Activated naive CD4-positive, alpha-beta T cell treated with anti-CD3 and anti-CD28 coated beads, Interleukin-2, amount 50 U/mL, for 24 hours (primary cell): ENCODE data around the gene PCNX3.
A peak's percentile ranks its signal among the peaks of the same experiment; 100 is the strongest.

Source experiments
- H3K27ac Mint-ChIP-seq: one replicate; pipeline ENCODE4 v1.8.0; 2021; ENCODE audit warnings: mild to moderate bottlenecking, mixed read lengths
- H3K27me3 Mint-ChIP-seq: one replicate; pipeline ENCODE4 v1.8.0; 2021; ENCODE audit warnings: mixed read lengths
- H3K36me3 Mint-ChIP-seq: one replicate; pipeline ENCODE4 v1.8.0; 2021; ENCODE audit warnings: mixed read lengths
- H3K4me1 Mint-ChIP-seq: one replicate; pipeline ENCODE4 v1.8.0; 2021; ENCODE audit warnings: mixed read lengths
- H3K4me3 Mint-ChIP-seq: one replicate; pipeline ENCODE4 v1.8.0; 2021; ENCODE audit warnings: mild to moderate bottlenecking, mixed read lengths
- H3K9me3 Mint-ChIP-seq: one replicate; pipeline ENCODE4 v1.8.0; 2021; ENCODE audit warnings: mixed read lengths

Gene PCNX3

DNA sequence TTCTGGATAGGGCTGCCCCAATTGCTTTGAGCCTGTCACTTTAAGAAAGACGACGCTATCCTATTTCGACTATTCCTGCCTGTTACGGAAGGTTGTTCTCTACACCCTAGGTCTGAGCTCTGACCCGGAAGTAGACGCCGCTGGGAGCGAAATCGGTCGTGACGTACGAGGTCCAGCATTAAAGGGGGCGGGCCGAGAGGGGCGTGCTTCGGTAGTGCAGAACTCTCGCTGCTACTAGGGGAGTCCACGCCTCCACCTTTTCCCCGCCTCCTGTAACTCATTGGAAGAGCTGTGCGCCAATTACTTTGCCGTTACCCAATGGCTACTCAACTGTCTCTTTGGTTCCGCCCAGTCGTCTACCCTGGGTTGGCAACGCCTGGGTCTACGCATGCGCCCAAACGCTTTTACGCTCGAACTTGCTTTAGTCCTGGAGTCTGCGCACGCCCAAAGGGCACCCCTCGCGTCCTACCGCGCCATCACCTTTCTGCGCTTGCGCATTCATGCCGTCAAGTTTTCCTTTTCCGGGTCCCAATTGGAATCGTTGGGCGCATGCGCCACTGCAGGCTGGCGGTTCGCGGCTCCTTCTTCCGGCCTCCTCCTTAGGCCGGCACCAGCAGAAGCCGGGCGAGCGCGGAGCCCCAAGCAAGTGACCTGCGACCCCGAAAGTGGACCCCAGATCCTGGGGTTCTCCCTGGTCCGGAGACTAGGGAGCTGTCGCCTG lies at the start of gene PCNX3:
Gene PCNX3, plus strand, starts transcription at position 548 of the 721 bp plus-strand sequence. CDS start 536 bp downstream, outside the sequence.
- Mint-ChIP-seq H3K4me3 (peak within 1 kb of the TSS; percentile 95), H3K4me1 (peaks cover 42% of the 10 kb centered on the region), H3K36me3 (peaks cover 6% of the 10 kb centered on the region), H3K27ac (peak within 1 kb of the TSS; percentile 88), H3K27me3 (no peaks in the 10 kb centered on the region), H3K9me3 (no peaks in the 10 kb centered on the region)

DNA sequence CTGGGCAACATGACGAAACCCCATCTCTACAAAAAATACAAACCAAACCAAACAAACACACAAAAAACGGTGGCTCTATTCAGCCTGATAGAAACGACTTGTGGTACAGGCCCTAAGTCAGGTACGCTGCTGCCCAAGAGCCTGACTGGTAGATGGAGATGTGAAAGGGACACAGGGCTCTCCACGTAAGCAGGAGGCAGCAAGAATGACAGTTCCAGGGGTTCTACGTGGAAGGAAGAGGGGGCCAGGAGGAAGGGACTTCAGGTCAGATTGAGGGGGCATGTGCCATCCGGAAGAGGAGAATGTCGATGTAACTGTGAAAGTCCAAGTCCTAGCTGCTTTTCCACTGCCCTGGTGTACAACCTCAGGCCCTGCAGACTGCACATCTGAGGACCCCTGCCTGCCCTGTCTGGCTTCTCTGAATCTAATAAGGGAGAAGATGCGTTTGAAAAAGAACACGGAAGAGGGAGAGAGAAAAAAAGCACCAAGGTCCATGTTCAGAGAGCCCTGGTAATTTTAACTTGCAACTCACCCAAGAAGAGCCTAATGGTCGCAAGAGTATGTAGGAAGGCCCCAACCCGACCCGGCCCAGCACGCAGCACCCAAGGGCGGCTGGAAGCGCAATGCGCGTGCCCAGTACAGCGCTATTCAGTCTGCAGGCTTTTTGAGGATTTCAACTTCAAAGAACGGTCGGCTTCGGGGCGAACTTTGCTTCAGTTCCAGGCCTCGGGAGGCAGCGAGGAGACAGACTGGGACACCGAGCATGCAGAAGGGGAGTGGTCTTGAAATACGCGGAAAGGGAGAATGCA lies 46.2 kb upstream of the PCNX3 start:
- no peaks in the 10 kb centered on the region for H3K27me3 Mint-ChIP-seq
- H3K4me3 Mint-ChIP-seq, result peak overlapping the region; percentile 99
- peak overlapping the region; percentile 99 for H3K27ac Mint-ChIP-seq
- peaks cover 5% of the 10 kb centered on the region for H3K36me3 Mint-ChIP-seq
- no peaks in the 10 kb centered on the region for H3K9me3 Mint-ChIP-seq
- peaks cover 58% of the 10 kb centered on the region for H3K4me1 Mint-ChIP-seq

DNA sequence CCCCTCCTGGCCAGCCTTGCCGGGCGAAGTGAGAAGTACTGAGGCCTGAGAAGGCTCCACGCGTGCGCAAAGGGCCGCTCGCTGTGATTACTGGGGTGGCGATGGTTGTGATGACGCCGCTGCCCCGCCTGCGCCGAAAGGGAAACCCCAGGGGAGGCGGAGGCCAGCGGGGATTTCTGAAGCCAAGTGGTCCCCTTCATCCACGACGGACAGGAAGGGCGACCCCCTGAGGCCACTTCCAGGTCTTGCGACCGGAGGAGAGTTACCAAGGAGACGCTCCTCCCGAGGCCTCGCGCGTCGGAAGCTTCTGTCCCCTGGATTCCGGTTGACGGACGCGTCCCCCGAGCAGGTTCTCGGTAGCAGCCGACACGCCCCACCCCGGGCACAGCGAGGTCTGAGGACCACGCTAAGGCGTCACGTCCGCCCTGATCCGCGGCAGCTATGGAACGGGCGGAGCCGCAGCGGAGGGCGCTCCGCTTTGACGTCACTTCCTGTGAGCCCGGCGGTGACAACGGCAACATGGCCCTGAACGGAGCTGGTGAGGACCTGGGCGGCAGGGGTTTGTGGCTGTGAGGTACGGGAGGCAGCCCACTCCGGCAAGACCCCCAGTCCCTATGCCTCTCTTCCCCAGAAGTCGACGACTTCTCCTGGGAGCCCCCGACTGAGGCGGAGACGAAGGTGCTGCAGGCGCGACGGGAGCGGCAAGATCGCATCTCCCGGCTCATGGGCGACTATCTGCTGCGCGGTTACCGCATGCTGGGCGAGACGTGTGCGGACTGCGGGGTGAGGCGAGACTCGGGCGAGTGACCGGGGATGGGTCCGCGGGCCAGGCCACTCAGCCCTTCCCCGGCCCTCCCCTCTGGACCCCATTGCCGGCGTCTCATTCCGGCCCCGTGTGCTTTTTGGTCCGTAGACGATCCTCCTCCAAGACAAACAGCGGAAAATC lies 45.3 kb upstream of the PCNX3 start, which contains the start of gene ZNRD2:
Gene ZNRD2, plus strand, starts transcription at position 505 of the 946 bp plus-strand sequence. Its CDS starts 15 bp downstream, at position 520.
- H3K27ac Mint-ChIP-seq, result peak within 1 kb of the TSS; percentile 99
- peaks cover 59% of the 10 kb centered on the region for H3K4me1 Mint-ChIP-seq
- H3K9me3 Mint-ChIP-seq, result no peaks in the 10 kb centered on the region
- peak within 1 kb of the TSS; percentile 99 for H3K4me3 Mint-ChIP-seq
- H3K27me3 Mint-ChIP-seq, result no peaks in the 10 kb centered on the region
- peaks cover 5% of the 10 kb centered on the region for H3K36me3 Mint-ChIP-seq

DNA sequence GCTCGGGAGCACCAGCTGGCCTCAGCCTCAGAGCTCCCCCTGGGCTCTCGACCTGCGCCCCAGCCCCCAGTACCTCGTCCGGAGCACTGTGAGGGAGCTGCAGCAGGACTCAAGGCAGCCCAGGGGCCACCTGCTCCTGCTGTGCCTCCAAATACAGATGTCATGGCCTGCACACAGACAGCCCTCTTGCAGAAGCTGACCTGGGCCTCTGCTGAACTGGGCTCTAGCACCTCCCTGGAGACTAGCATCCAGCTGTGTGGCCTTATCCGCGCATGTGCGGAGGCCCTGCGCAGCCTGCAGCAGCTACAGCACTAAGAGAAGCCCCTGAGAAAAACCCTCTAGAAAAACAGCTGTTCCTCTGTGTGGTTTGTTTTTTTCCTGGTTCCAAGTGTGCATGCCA lies 44.2 kb upstream of the PCNX3 start:
- Mint-ChIP-seq H3K27ac (peak overlapping the region; percentile 93), H3K36me3 (peaks cover 5% of the 10 kb centered on the region)

DNA sequence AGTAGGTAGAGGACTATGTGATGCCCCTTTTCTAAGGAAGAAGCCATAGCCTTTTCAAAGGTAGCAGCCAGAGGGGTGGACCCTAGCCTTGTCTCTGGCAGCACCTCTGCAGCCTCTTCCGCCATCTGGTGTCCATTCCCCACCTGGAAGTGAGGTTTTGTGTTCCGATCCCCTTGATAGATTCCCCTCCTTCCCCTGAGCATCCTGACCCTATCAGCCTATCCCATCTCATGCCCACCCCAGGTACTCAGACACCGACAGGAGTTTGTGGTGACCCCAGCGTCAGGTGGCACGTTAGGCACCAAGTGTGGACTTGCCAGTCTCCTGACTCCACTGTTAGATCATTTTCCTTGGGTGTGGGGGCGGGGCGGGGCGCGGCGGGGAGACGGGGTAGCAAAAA lies 43.6 kb upstream of the PCNX3 start:
- Mint-ChIP-seq H3K36me3 (peaks cover 5% of the 10 kb centered on the region), H3K9me3 (no peaks in the 10 kb centered on the region), H3K27ac (peak overlapping the region; percentile 93), H3K27me3 (no peaks in the 10 kb centered on the region), H3K4me1 (peaks cover 51% of the 10 kb centered on the region), H3K4me3 (peak overlapping the region; percentile 99)

More for the DNA sequence above, 44.2 kb upstream of the PCNX3 start:
- Mint-ChIP-seq H3K27me3 (no peaks in the 10 kb centered on the region), H3K9me3 (no peaks in the 10 kb centered on the region), H3K4me1 (peaks cover 52% of the 10 kb centered on the region), H3K4me3 (peak overlapping the region; percentile 99)

DNA sequence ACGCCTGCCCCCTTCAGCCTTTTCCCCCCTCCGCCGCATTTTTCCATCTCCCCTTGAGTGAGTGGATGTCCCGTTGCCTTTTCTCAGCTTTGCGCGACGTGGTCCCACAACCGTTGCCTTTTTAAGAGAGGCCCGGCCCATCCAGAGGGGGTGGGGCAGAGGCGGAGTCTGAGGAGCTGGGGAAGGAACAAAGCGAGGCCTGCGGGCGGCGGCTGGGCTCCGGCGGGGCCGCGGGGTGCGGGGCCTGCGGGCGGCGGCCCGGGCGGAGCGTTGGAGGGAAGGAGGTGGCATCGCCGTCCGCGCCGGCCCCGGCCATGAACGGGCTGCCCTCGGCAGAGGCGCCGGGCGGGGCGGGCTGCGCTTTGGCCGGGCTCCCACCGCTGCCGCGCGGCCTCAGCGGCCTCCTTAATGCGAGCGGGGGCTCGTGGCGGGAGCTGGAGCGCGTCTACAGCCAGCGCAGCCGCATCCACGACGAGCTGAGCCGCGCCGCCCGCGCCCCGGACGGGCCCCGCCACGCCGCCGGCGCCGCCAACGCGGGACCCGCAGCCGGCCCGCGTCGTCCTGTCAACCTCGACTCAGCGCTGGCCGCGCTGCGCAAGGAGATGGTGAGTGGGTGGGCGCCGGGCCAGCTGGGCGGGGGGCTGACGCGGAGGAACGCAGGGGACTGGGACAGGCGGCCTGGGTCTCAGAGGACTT lies 43.1 kb upstream of the PCNX3 start, which contains the start of gene FAM89B:
Gene FAM89B, plus strand, starts transcription at position 183 of the 696 bp plus-strand sequence. Its CDS starts 132 bp downstream, at position 315.
- Mint-ChIP-seq H3K9me3 (no peaks in the 10 kb centered on the region), H3K27ac (peak within 1 kb of the TSS; percentile 93), H3K4me3 (peak within 1 kb of the TSS; percentile 99), H3K36me3 (peaks cover 5% of the 10 kb centered on the region), H3K4me1 (peaks cover 49% of the 10 kb centered on the region), H3K27me3 (no peaks in the 10 kb centered on the region)

DNA sequence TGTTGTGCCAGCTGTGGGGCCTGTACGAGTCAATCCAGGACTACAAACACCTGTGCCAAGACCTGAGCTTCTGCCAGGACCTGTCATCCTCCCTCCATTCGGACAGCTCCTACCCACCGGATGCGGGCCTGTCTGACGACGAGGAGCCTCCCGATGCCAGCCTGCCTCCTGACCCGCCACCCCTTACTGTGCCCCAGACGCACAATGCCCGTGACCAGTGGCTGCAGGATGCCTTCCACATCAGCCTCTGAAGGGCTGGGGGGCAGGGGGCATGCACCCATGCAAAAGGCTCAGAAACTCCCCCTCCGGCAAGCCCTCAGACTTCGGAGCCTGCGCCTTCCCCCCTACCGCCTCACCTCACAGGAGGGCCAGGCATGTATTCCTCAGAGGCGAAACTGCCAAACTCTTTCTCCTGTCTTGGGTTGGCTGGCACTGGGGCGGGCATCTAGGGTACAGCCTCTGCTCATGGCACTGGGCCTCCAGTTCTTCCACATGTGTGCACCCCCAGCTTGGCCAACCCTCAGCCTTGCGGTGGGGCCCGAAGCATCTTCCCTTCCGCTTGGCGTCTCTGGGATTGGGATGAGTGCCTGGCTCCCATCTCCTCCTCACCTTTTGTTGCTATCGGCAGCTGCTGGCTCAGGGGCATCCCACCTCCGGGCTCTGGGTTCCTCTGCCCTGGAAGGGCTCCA lies 42.0 kb upstream of the PCNX3 start:
- H3K27ac Mint-ChIP-seq, result peak overlapping the region; percentile 86
- peaks cover 51% of the 10 kb centered on the region for H3K4me1 Mint-ChIP-seq
- no peaks in the 10 kb centered on the region for H3K9me3 Mint-ChIP-seq
- H3K36me3 Mint-ChIP-seq, result peaks cover 5% of the 10 kb centered on the region
- H3K27me3 Mint-ChIP-seq, result no peaks in the 10 kb centered on the region
- H3K4me3 Mint-ChIP-seq, result peak overlapping the region; percentile 85

DNA sequence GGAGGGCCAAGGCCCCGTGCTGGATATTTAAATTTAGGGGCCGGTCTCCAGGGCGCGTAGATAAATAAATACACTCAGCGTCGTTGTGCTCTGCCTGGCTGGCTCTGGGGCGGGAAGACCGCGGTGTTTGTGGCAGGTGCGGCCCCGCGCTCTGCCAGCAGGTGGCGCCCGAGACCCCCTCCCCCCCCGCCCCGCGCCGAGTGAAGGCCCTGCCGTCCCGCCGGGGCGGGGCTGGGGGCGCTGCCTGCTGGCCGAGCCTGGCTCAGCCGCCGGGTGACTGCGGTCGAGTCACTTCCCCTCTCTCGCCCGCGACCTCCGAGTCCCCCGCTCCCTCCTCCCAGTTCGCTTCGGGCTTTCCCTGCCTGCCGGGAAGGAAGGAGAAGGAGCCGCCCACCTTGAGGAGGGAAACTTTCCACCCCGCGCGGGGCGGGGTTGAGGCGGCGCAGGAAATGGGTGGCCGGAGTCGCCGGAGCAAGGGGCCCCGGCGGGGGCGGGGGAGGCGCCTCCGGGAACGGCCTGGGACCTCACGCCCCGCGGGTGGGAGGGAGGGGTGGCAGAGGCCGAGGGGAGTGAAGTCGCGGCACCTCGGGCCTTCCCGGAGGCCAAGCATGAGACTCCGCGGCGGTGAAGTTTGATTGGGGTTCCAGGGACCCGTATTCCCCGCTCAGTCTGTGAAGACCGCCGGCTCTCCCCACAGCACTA lies 41.3 kb upstream of the PCNX3 start:
- Mint-ChIP-seq H3K4me3 (peak overlapping the region; percentile 90), H3K9me3 (no peaks in the 10 kb centered on the region), H3K4me1 (peaks cover 49% of the 10 kb centered on the region), H3K27ac (peak overlapping the region; percentile 86), H3K36me3 (peaks cover 5% of the 10 kb centered on the region), H3K27me3 (no peaks in the 10 kb centered on the region)

DNA sequence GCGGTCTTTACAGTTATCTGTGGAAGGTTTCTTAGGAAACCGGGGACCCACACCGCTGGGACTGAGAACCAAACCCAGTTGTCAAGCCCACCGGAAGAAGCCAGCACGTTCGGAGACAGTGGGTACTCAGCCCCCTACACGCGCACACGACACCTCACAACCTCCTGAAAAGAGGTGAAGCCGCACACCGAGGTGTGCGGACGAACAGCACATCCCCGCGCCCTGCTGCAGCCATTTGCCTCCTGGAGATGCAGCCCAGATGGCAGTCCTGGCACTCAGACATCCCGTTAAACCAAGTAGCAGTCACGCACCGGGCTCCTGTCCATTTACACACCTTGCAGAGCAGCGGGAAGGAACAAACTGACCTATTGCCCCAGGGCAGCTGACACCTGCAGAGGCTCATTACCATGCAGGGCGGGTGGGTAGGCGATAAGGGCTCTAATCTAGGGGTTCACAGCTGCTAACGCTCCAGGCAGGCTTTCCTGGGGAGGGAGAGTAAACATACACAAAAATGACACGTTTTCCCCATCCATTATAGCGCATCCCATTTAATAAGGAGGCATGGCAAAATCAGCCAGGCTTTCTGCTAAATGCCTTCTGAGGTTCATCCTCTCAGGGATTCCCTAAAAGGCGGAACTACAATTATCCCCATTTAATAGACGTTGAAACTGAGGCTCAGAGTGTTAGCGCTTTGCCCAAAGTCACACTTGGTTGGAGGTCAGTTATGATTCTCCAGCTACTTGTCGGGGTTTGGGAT lies 40.6 kb upstream of the PCNX3 start:
- peaks cover 5% of the 10 kb centered on the region for H3K36me3 Mint-ChIP-seq
- H3K9me3 Mint-ChIP-seq, result no peaks in the 10 kb centered on the region
- H3K4me1 Mint-ChIP-seq, result peaks cover 49% of the 10 kb centered on the region
- H3K4me3 Mint-ChIP-seq, result peak overlapping the region; percentile 90
- no peaks in the 10 kb centered on the region for H3K27me3 Mint-ChIP-seq
- peak overlapping the region; percentile 71 for H3K27ac Mint-ChIP-seq

DNA sequence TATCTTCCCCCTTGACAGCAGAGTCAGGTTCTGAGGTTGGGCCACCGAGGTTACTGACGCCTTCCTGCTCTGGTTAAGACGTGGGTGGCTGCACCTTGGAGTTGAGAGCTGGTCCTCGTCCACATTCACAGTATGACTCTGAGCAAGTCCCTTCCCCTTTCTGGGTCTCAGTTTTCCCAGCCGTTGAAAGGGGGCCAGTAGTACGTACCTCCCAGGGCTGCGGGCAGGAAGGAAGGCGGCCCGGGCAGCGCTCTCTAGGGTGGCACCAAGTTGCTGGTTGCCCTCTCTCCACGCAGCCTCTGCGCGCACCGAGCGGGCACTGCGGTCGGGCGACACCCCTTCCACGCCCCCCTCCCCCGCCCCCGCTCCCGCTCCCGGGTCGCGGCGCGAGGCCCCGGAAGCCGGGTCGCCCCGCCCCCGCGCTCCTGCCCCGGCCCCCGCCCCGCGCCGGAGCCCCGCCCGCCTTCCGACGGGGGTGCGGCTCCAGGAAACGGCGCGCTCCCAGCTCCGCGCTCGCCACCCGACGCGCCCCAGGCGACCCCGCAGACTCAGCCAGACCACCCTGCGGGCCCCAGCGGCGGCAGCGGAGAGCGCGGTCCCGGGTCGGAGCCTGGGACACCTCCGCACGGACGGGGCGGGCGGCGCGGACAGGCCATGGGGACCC lies 39.9 kb upstream of the PCNX3 start, which contains the start of gene EHBP1L1:
Gene EHBP1L1, plus strand, starts transcription at position 486 of the 664 bp plus-strand sequence. CDS start 250 bp downstream, outside the sequence.
- peak within 1 kb of the TSS; percentile 90 for H3K4me3 Mint-ChIP-seq
- H3K27me3 Mint-ChIP-seq, result no peaks in the 10 kb centered on the region
- H3K9me3 Mint-ChIP-seq, result no peaks in the 10 kb centered on the region
- peak within 1 kb of the TSS; percentile 72 for H3K27ac Mint-ChIP-seq
- peaks cover 46% of the 10 kb centered on the region for H3K4me1 Mint-ChIP-seq
- H3K36me3 Mint-ChIP-seq, result peaks cover 5% of the 10 kb centered on the region

DNA sequence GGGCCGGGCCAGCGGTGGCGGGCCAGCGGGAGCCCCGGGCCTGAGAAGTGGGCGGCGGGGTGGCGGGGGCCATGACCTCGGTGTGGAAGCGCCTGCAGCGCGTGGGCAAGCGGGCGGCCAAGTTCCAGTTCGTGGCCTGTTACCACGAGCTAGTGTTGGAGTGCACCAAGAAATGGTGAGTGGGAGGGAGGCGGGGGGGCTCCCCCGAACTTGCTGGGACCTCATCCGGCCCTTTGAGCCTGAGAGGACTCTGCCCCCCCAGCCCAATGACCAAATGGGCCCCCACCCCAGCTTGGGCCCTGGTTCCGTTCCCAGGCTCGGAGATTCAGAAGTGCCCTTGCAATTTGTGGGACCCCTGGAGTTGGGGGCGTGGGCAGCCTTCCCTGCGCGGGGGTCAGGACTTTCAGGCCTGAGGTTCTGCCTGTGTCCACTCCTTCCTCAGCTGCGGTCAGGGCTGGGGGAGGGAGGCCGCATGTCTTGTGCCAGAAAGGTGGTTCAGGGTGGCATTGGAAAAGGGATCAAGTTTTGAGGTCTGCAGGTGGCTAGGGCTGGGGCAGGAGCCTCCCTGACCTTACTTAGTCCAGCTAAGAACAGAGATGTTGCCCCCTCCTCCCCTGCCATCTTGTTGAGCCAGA lies 39.2 kb upstream of the PCNX3 start:
- Mint-ChIP-seq H3K4me3 (peak overlapping the region; percentile 80), H3K27ac (peak overlapping the region; percentile 62), H3K9me3 (no peaks in the 10 kb centered on the region), H3K4me1 (peaks cover 46% of the 10 kb centered on the region), H3K36me3 (peaks cover 3% of the 10 kb centered on the region), H3K27me3 (no peaks in the 10 kb centered on the region)
